HG03097 (cell line): ENCODE results near the gene ITM2C.

Experiments
- ATAC-seq: cut with Tn5 transposase; IDR thresholded peaks from one replicate; pipeline ENCODE4 v1.9.1; 2021; ENCODE audit not compliant: unreplicated experiment, low FRiP score

The ITM2C gene

DNA sequence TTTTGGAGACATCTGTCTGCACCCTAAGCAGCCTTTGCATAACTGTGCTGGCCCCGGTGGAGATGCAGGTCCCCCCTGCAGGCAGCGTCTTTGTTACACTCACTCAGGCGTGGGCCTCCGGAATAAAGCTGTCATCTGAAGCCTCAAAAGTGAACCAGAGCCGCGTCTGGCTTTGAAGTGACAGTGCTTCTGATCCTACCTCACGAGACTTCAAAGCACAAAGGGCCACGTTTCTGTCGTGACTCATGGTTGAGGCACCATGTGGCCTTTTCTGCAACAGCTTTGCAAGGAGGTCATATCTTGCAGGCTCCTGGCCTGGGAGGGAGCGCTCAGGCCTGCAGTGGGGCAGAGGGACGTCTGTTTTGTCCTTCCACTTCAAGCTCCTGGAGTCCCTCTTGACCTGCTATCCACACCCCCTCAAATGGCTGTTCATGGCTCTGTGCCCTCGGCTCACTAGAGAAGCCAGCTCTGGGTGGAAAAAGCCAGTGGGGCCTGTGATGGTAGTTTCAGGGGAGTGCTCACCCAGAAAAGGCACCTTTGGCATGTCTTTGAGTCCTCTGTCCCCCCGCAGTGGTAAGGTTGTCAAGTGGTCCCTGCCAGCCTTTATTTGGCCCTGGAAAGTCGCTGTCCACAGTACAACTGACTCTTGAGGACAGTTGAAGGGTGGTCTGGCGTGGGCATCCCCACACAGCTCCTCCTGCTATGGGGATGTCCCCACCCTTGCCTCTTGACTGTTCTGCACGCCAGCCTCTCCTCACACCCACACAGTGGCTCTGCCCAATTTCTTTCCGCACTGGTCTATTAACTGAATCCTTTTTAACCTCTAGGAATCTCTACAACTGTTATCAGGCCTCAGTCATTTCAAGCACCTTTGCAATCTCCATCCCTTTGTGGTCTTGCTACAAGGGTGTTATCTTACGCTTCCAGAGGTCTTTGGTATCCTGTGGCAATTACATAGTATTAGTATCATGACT is 41.0 kb downstream of the ITM2C start:
- no peak for ATAC-seq

- ATAC-seq = no peak
These were observed 41.9 kb downstream of the ITM2C start for GRCh38 chr2:230906471-230907230.

DNA sequence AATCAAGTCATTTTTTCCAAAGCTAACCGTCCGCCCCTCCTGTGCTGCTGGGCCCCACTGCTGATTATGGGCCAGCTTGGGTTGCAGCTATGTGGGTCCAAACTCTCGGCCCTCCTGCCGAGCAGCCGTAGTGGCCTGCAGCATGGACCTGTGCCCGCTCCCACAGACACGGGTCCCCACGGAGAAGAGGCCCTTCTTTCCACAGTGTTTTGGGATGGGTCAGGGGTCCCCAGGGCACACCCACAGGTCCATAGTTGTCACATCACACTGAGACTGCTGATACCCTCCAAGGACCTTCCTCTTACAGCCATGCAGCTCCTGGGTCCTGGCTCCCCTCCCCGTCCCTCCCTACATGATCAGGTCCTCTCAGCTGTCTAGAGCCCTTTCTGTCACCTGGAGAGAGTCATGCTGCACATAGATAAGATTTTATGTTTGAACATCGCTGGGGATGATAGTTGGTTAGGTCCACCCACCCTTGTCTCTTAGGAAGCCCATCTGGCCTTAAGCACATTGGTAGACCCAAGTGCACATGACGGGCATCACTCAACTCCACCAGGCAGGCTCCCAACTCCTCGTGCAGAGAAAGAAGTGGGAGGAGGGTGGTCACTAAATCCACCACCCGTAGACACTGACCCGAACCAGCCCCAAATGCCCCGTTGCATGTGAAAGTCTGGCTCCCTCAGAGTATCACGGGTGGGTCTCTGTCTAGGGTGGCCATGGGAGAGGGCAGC is 42.8 kb downstream of the ITM2C start:
- no peak for ATAC-seq

DNA sequence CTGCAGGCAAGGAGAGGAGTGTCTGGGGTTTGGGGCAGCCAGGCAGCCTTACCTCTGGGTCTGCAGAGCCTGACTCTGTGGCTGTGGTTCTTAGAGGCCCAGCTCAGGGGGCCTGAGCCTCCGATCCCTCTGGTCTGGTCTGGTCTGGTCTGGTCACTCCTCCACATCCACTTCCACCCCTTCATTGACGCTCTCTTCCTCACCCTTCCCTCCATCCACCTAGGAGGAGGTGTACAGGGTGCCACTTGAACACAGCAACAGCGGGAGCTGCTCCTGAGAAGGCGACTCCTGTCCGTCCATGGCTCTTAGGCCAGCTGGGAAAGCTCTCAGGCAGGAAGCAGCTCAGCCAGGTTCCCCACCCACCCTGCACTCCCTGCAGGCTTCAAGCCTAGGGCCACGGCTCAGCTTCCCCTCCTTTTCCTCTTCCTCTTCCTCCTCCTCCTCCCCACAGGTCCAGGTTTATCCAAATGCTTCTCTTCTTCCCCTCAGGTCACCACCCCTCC is 43.4 kb downstream of the ITM2C start:
- no peak for ATAC-seq

DNA sequence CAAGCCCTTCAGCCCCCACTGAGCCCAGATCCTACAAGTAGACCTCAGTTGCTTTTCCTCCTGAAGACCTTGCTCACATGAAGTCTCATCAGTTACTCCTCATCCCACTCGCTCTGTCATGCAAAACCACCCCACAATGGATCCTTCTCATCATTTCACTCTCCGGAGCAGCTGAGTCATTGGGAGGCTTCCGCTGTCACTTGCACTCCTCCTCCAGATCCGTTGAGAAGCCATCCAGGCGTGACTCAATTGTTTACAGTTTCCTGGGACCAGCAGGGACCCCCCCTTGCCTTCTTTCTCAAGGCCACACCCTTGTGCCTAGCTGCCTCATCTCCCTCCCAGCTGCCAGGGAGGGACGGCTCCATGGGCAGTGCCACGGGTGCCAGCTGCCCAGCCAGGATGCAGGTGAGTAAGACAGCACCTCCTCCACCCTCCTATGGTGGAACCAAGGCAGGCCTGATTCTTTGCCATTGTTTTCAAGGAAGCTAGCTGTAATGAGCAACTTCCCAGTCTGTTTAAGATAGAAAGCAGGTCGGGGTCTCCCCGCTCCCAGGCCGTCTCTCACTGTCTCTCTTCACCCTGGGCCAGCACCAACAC is 44.0 kb downstream of the ITM2C start:
- no peak for ATAC-seq

DNA sequence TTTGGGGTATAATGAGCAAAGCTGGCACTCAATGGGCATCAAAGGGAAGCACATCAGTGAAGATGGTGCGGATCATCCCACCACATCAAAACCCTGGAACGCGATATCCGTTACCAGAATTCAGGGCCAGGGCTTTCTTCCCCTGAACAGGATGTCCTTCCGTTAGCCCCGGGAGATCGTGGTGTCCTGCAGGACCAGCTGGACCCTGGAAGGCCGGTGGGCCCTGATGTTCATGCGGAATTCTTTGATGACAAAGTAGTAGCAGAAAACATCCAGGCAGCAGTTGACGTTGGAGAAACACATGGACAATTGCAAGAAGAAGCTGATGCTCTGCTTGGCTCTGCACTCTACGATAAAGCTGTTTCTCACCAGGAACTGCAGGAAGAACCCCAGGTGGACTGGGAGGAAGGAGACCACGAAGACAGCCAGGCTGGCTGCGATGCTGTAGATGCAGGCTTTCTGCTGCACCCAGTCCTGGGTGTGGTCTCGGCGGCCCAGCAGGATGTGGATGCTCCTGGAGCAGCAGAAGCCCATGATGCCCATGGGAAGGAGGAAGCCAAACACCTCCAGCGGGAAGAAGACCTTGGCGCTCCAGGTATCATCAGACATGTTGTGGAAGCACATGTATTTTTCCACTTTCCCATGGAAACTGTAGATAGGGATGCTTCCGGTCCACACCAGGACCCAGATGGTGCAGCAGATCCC is 45.3 kb downstream of the ITM2C start:
- no peak for ATAC-seq

DNA sequence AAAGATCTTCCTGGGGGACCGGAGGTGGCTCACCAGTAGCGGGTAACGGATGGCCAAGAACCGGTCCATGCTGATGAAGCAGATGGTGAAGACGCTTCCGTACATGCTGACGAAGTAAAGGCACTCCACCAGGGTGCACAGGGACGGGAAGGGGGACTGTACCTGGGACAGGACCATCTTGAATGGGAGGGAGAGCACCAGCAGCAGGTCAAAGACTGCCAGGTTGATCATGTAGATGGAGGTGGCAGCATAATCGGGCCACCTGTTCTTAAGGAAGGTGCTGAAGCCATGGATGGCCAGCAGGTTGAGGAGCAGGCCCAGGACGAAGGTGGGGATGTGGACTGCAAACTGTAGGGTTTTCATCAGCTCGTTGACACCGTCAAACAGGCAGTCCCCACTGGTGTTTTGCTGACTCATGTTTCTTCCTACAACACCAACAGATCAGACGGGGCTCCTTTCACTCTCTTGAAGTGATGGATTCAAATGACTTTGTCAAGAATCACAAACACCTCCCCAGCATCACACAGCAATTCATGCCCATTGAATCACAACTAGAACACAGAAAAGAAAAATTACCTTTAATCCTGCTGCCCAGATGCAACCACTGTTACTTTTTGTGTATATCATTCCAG is 45.9 kb downstream of the ITM2C start:
- no peak for ATAC-seq

GRCh38 chr2:230912046-230912445 is 47.3 kb downstream of the ITM2C start:
- no peak for ATAC-seq

GRCh38 chr2:230912724-230913123 is 48.0 kb downstream of the ITM2C start:
- no peak for ATAC-seq

DNA sequence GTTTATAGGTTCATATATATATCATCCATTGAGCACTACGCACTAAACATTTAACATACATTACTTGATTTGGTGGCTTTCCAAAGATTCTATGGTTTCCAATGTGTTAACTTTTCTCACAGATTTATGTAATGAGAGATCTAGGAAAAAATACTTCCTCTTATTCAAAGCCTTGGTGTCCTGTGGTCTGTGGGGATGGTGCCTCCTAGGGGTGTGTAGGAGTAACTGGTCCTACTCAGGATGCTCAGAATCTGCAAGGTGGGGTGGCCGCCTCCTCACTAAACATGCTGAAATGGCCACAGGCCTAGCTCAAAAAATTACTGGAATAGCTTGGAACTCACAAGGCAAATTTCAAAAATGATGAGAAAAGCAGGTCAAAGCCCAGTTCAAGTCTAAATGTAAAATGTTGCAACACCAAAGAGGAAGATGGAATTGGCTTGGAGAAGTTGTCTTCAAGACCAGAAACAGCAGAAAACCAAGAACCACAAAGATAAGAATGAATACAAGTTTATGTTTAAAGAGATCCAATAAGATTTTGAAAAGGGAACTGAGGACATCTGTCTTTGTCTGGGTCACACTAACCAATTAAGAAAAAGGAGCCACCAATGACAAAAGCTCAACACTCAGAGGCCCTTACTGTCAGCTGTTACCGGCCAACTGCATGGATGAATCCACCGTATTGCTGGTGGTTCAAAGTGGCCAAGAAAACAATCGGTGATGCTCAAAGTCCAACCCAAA is 48.8 kb downstream of the ITM2C start:
- no peak for ATAC-seq

DNA sequence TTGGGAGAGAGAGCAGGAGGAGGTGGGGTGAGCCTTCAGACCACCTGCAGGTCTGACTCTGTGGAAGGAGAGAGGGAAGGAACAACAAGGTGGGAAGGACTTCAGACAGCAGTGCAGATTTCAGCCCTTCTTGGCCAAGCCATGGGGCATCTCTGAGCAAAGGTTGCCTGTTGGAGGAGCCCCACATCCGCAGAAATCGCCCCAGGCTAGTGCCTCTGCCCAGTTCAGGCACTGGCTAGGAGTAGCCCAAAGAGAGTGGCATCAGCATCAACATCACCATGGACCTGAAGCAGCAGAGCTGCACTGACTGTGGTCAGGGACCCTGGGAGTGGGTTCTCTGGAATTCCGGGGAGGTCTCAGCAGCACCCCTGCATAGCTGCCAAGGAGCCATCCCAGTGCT is 50.1 kb downstream of the ITM2C start:
- ATAC-seq = no peak

- ATAC-seq = no peak
These were observed 50.6 kb downstream of the ITM2C start for GRCh38 chr2:230915319-230915718.

- no peak for ATAC-seq
These were observed 51.5 kb downstream of the ITM2C start for GRCh38 chr2:230916218-230916617.

DNA sequence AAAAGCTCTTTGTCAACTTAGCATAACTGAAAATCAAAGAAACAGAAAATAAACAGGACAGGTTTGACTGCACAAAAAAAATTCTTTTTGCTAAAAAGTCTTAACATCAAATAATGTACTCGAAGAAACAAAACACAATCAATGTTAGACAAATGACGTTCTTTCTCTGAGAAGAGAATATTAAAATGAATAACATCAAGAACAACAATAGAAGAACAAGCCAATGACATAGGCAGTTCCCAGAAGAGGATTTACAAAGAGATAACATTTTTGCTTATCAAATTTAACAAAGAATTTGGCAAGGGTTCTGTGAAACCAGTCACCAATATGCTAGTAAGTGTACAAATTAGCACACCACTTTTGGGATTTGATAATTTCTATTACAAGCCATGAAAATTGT is 54.5 kb downstream of the ITM2C start:
- ATAC-seq = no peak

GRCh38 chr2:230919681-230920080 is 54.9 kb downstream of the ITM2C start:
- no peak for ATAC-seq

GRCh38 chr2:230920167-230920566 is 55.4 kb downstream of the ITM2C start:
- ATAC-seq = no peak

- no peak for ATAC-seq
These were observed 57.3 kb downstream of the ITM2C start for GRCh38 chr2:230921806-230922595.
